KOPT-K1 (cell line): ENCODE results near the gene RGS3.

ENCODE experiments used
- H3K27ac ChIP-seq: fragments of 200-600 bp; sonication (generic); 2 replicates; pipeline ENCODE4 v1.5.1; 2016; ENCODE audit warnings: antibody characterized with exemption, mild to moderate bottlenecking, low read depth, low read length; ENCODE audit not compliant: poor library complexity, severe bottlenecking
- H3K36me3 ChIP-seq: fragments of 200-600 bp; sonication (generic); 2 replicates; pipeline ENCODE4 v1.5.1; 2017; ENCODE audit warnings: antibody characterized with exemption, mild to moderate bottlenecking, low read length, moderate library complexity; ENCODE audit not compliant: insufficient read depth
- H3K9me3 ChIP-seq: fragments of 200-600 bp; sonication (generic); 2 replicates; pipeline ENCODE4 v1.5.1; 2017; ENCODE audit warnings: antibody characterized with exemption, low read length, mild to moderate bottlenecking; ENCODE audit not compliant: insufficient read depth, poor library complexity, severe bottlenecking

The RGS3 gene

GRCh38 chr9:113566712-113567071 is 103.2 kb downstream of the RGS3 start:
- H3K9me3 ChIP-seq: no peaks in the 10 kb centered on the region
- H3K27ac ChIP-seq: no peak overlapping the region
- H3K36me3 ChIP-seq: no peaks in the 10 kb centered on the region

GRCh38 chr9:113567361-113568080 is 104.0 kb downstream of the RGS3 start:
- Histone ChIP-seq H3K36me3 (no peaks in the 10 kb centered on the region), H3K27ac (no peak overlapping the region)

GRCh38 chr9:113568081-113568435 is 104.5 kb downstream of the RGS3 start:
- Histone ChIP-seq H3K27ac (no peak overlapping the region), H3K36me3 (no peaks in the 10 kb centered on the region), H3K9me3 (no peaks in the 10 kb centered on the region)

More at GRCh38 chr9:113567361-113568080, 104.0 kb downstream of the RGS3 start:
- no peaks in the 10 kb centered on the region for H3K9me3 ChIP-seq

- no peak overlapping the region for H3K27ac ChIP-seq
Observed at GRCh38 chr9:113568571-113569321, 105.2 kb downstream of the RGS3 start.

GRCh38 chr9:113569472-113570060 is 106.0 kb downstream of the RGS3 start:
- Histone ChIP-seq H3K27ac (no peak overlapping the region), H3K9me3 (no peaks in the 10 kb centered on the region), H3K36me3 (no peaks in the 10 kb centered on the region)

More at GRCh38 chr9:113568571-113569321, 105.2 kb downstream of the RGS3 start:
- Histone ChIP-seq H3K9me3 (no peaks in the 10 kb centered on the region), H3K36me3 (no peaks in the 10 kb centered on the region)

- Histone ChIP-seq H3K9me3 (no peaks in the 10 kb centered on the region), H3K27ac (no peak overlapping the region), H3K36me3 (no peaks in the 10 kb centered on the region)
Observed at GRCh38 chr9:113570106-113570505, 106.6 kb downstream of the RGS3 start.

GRCh38 chr9:113570749-113571711 is 107.5 kb downstream of the RGS3 start:
- H3K27ac ChIP-seq: no peak overlapping the region

GRCh38 chr9:113572076-113572861 is 108.7 kb downstream of the RGS3 start:
- Histone ChIP-seq H3K9me3 (no peaks in the 10 kb centered on the region), H3K27ac (no peak overlapping the region), H3K36me3 (no peaks in the 10 kb centered on the region)

More at GRCh38 chr9:113570749-113571711, 107.5 kb downstream of the RGS3 start:
- Histone ChIP-seq H3K9me3 (no peaks in the 10 kb centered on the region), H3K36me3 (no peaks in the 10 kb centered on the region)

- Histone ChIP-seq H3K27ac (no peak overlapping the region), H3K9me3 (no peaks in the 10 kb centered on the region), H3K36me3 (no peaks in the 10 kb centered on the region)
Observed at GRCh38 chr9:113573046-113573958, 109.8 kb downstream of the RGS3 start.

GRCh38 chr9:113573959-113574352 is 110.4 kb downstream of the RGS3 start:
- Histone ChIP-seq H3K36me3 (no peaks in the 10 kb centered on the region), H3K9me3 (no peaks in the 10 kb centered on the region), H3K27ac (no peak overlapping the region)

- Histone ChIP-seq H3K36me3 (no peaks in the 10 kb centered on the region), H3K27ac (no peak overlapping the region), H3K9me3 (no peaks in the 10 kb centered on the region)
Observed at GRCh38 chr9:113574441-113575262, 111.1 kb downstream of the RGS3 start.

GRCh38 chr9:113577525-113578261 is 114.2 kb downstream of the RGS3 start:
- peaks cover 5% of the 10 kb centered on the region; the same call in 1 of the 2 replicates for H3K36me3 ChIP-seq
- H3K27ac ChIP-seq: no peak overlapping the region
- no peaks in the 10 kb centered on the region for H3K9me3 ChIP-seq
